ENCODE data around the gene FRMD4A. TPM values are rescaled to one million over a fixed set of nuclear protein-coding genes. Genes with fewer than 3 reads are reported as not detected.

The FRMD4A gene
- total RNA-seq, 1 experiment from 2014 or later = 19.6 TPM

GRCh38 chr10:14349081-14349480 lies 18.4 kb upstream of the FRMD4A start:
- Histone ChIP-seq H3K23ac (ENCODE audit: insufficient read length, low read depth, low read length) (no peak overlapping the region), H4K20me1 (ENCODE audit: control insufficient read depth, insufficient read depth, insufficient read length) (no peaks in the 10 kb centered on the region), H3K4me2 (ENCODE audit: insufficient read depth, insufficient read length, low read length) (no peak overlapping the region), H2AFZ (ENCODE audit: low read length) (no peak overlapping the region), H3K4ac (ENCODE audit: low read depth, low read length) (no peak overlapping the region), H4K5ac (ENCODE audit: insufficient read length, low read depth, low read length) (no peak overlapping the region), H3K27ac (ENCODE audit: insufficient read length, low read depth, low read length) (no peak overlapping the region), H3K9ac (ENCODE audit: extremely low read depth, insufficient read length, low read length) (no peak overlapping the region), H4K91ac (ENCODE audit: insufficient read length, low read depth, low read length) (no peak overlapping the region), H3K79me1 (ENCODE audit: insufficient read depth, low read depth, low read length, poor library complexity, severe bottlenecking) (no peaks in the 10 kb centered on the region), H3K27me3 (ENCODE audit: insufficient read depth, low read length) (no peaks in the 10 kb centered on the region), H3K14ac (ENCODE audit: insufficient read depth, low read length) (no peak overlapping the region), H4K8ac (replicated peaks; ENCODE audit: insufficient read length, low read depth, low read length) (no peak overlapping the region), H3K23me2 (ENCODE audit: insufficient read length, low read depth, low read length, poor library complexity, severe bottlenecking) (no peaks in the 10 kb centered on the region), H2BK20ac (ENCODE audit: low read depth, low read length, poor library complexity, severe bottlenecking) (no peak overlapping the region), H2AK5ac (ENCODE audit: insufficient read length, low read length) (no peak overlapping the region), H2BK120ac (ENCODE audit: low read depth, low read length, poor library complexity, severe bottlenecking) (no peak overlapping the region), H2BK5ac (ENCODE audit: insufficient read length, low read length) (no peak overlapping the region), H3K79me2 (ENCODE audit: insufficient read depth, low read length) (no peaks in the 10 kb centered on the region), H3T11ph (ENCODE audit: low read length) (no peak overlapping the region), H3K18ac (ENCODE audit: insufficient read length, low read depth, low read length) (no peak overlapping the region), H2BK12ac (ENCODE audit: insufficient read length, low read depth, low read length) (no peak overlapping the region), H3K56ac (ENCODE audit: insufficient read length, low read depth, low read length) (no peak overlapping the region), H3K9me3 (ENCODE audit: control insufficient read depth, low read depth, low read length) (no peaks in the 10 kb centered on the region), H2BK15ac (ENCODE audit: low read depth, low read length) (no peak overlapping the region), H3K4me1 (ENCODE audit: insufficient read depth, low read length) (no peaks in the 10 kb centered on the region)
- TF ChIP-seq, protein P1, sequence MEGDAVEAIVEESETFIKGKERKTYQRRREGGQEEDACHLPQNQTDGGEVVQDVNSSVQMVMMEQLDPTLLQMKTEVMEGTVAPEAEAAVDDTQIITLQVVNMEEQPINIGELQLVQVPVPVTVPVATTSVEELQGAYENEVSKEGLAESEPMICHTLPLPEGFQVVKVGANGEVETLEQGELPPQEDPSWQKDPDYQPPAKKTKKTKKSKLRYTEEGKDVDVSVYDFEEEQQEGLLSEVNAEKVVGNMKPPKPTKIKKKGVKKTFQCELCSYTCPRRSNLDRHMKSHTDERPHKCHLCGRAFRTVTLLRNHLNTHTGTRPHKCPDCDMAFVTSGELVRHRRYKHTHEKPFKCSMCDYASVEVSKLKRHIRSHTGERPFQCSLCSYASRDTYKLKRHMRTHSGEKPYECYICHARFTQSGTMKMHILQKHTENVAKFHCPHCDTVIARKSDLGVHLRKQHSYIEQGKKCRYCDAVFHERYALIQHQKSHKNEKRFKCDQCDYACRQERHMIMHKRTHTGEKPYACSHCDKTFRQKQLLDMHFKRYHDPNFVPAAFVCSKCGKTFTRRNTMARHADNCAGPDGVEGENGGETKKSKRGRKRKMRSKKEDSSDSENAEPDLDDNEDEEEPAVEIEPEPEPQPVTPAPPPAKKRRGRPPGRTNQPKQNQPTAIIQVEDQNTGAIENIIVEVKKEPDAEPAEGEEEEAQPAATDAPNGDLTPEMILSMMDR (conservative IDR thresholded peaks at IDR 0.05) = no peak
- H3K4me3 Mint-ChIP-seq = no peak overlapping the region
- peaks cover 6% of the 10 kb centered on the region in 2 experiments; a peak in 3 of 4 replicates for H3K4me1 Mint-ChIP-seq
- H3K9me3 Mint-ChIP-seq = no peaks in the 10 kb centered on the region
- DNase-seq = no peak
- no peaks in the 10 kb centered on the region for H3K36me3 Mint-ChIP-seq (ENCODE audit: insufficient read depth in 1 of 3, low read depth in 3 of 3)
- no CpG with 5 or more reads among the region's 2 CpGs for WGBS (ENCODE audit: extremely low coverage, insufficient read length, low lambda C conversion rate)
- no peak overlapping the region for H3K27ac Mint-ChIP-seq
- H3K27me3 Mint-ChIP-seq (ENCODE audit: low read depth) = no peaks in the 10 kb centered on the region

All from H9 (cell line).